ENCODE results near the gene CSNK1G3.

GRCh38 chr5:123610665-123611405 is 98.9 kb downstream of the CSNK1G3 start:
- TF ChIP-seq POLR2A (IDR thresholded peaks at IDR 0.05) (no peak), CTCF (IDR thresholded peaks at IDR 0.05 in 8 of 11, conservative IDR thresholded peaks at IDR 0.05 in 3 of 11) (peak; percentile 71 to 92 (median 80)), POLR2AphosphoS5 (IDR thresholded peaks at IDR 0.05) (no peak)

All from spleen (tissue), 7 donors.